Measurements from ENCODE around the gene DNAJA2.
"Not testable (repeated sequence)": the region's sequence is repeated elsewhere in the genome, so short reads cannot be mapped to it uniquely, and the experiment has no call there.

DNAJA2 gene

DNA sequence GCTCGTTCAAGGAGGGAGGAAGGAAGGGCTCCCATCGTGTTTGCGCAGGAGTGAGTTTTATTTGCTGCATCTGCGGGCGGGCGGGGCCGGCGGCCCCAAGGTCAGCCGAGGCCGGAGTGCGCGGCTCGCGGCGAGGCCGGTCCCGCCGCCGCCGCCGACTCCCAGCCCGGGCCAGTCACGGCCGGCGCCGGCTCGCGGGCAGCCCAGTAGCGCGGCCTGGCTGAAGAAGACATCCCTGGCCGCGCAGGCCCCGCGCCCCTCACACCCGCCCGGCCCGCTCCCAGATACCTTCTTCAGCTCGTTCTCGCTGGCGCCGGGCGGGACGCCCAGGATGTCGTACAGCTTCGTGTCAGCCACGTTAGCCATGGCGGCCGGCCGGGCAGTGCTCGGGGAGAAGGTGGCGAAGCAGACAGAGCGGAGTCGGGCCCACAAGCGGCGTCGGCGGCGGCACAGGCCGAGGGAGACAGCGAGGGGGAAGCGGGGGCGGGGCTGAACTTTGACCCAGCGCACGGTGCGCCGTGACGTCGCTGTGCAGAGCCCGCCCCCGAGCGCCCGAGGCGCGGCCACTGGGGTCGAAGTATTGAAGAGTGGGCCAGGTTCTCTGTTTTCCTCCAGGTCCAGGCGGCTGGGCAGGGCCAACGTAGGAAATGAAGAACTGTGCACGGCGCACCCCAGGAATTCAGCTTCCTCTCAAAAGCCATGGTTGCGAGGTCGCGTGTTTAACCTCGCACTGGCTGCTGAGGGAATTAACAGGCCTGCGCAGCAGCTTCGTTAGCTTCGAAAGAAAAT, at the start of gene DNAJA2:
DNAJA2 (minus strand) TSS at position 468 of the 789 bp plus-strand sequence; CDS start at position 366, 102 bp downstream.
- Histone ChIP-seq H3K4me3 (ENCODE audit: low read depth in 1 of 2, low read length in 2 of 2) (peak within 1 kb of the TSS; percentile 76 to 90), H3K36me3 (ENCODE audit: insufficient read depth, low read length) (peaks cover 16% of the 10 kb centered on the region), H3K27ac (ENCODE audit: low read depth, low read length) (peak within 1 kb of the TSS; percentile 99), H3K27me3 (ENCODE audit: control insufficient read depth in 1 of 2, insufficient read depth in 2 of 2, low read length in 2 of 2) (no peaks in the 10 kb centered on the region), H3K9ac (ENCODE audit: low read length) (peak within 1 kb of the TSS; percentile 74), H3K9me3 (ENCODE audit: low read length) (no peaks in the 10 kb centered on the region), H3K4me1 (ENCODE audit: insufficient read depth, low read length) (peaks cover 23% of the 10 kb centered on the region)

GRCh38 chr16:47019568-47019967, 46.1 kb upstream of the DNAJA2 start:
- H3K4me3 ChIP-seq (ENCODE audit: low read depth in 1 of 2, low read length in 2 of 2), result no peak overlapping the region
- H3K27ac ChIP-seq (ENCODE audit: low read depth, low read length), result no peak overlapping the region
- no peak overlapping the region for H3K9ac ChIP-seq (ENCODE audit: low read length)
- H3K4me1 ChIP-seq (ENCODE audit: insufficient read depth, low read length), result no peaks in the 10 kb centered on the region
- no peaks in the 10 kb centered on the region for H3K36me3 ChIP-seq (ENCODE audit: insufficient read depth, low read length)
- H3K9me3 ChIP-seq (ENCODE audit: low read length), result no peaks in the 10 kb centered on the region
- H3K27me3 ChIP-seq (ENCODE audit: control insufficient read depth in 1 of 2, insufficient read depth in 2 of 2, low read length in 2 of 2), result no peaks in the 10 kb centered on the region

GRCh38 chr16:47018223-47018891, 44.9 kb upstream of the DNAJA2 start:
- Histone ChIP-seq H3K27ac (ENCODE audit: low read depth, low read length) (no peak overlapping the region), H3K4me1 (ENCODE audit: insufficient read depth, low read length) (no peaks in the 10 kb centered on the region), H3K4me3 (ENCODE audit: low read depth in 1 of 2, low read length in 2 of 2) (no peak overlapping the region), H3K27me3 (ENCODE audit: control insufficient read depth in 1 of 2, insufficient read depth in 2 of 2, low read length in 2 of 2) (peaks cover 0 to 4% of the 10 kb centered on the region in 2 donors), H3K9me3 (ENCODE audit: low read length) (no peaks in the 10 kb centered on the region), H3K36me3 (ENCODE audit: insufficient read depth, low read length) (no peaks in the 10 kb centered on the region), H3K9ac (ENCODE audit: low read length) (no peak overlapping the region)

- peaks cover 0 to 4% of the 10 kb centered on the region in 2 donors for H3K27me3 ChIP-seq (ENCODE audit: control insufficient read depth in 1 of 2, insufficient read depth in 2 of 2, low read length in 2 of 2)
- no peak overlapping the region for H3K9ac ChIP-seq (ENCODE audit: low read length)
- H3K36me3 ChIP-seq (ENCODE audit: insufficient read depth, low read length), result no peaks in the 10 kb centered on the region
- H3K4me3 ChIP-seq (ENCODE audit: low read depth in 1 of 2, low read length in 2 of 2), result no peak overlapping the region
- no peak overlapping the region for H3K27ac ChIP-seq (ENCODE audit: low read depth, low read length)
- no peaks in the 10 kb centered on the region for H3K9me3 ChIP-seq (ENCODE audit: low read length)
- no peaks in the 10 kb centered on the region for H3K4me1 ChIP-seq (ENCODE audit: insufficient read depth, low read length)
These were observed 44.2 kb upstream of the DNAJA2 start for GRCh38 chr16:47017636-47018035.

DNA sequence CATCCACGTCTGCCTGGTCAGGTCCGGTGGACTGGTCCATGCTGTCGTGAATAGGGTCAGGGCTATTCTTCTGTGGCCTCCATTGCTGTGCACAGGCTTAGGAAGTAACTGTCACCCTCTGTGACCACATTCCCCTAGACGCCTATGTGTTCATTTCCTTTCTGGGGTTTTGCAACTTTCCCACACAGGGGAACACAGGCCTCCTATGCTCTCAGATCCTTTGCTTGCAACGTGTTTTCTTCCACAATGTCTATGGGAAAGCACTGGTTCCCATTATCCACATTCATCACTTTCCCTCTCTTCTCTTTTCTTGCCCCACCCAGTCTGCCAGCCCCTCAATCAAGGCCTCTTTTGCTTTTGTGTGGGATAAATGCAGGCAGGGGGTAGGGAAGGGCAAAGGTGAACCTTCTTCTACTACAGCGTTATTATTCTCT, 43.2 kb upstream of the DNAJA2 start:
- H3K9ac ChIP-seq (ENCODE audit: low read length), result no peak overlapping the region
- H3K36me3 ChIP-seq (ENCODE audit: insufficient read depth, low read length), result no peaks in the 10 kb centered on the region
- no peak overlapping the region for H3K4me3 ChIP-seq (ENCODE audit: low read depth in 1 of 2, low read length in 2 of 2)
- H3K4me1 ChIP-seq (ENCODE audit: insufficient read depth, low read length), result no peaks in the 10 kb centered on the region
- peaks cover 0 to 4% of the 10 kb centered on the region in 2 donors for H3K27me3 ChIP-seq (ENCODE audit: control insufficient read depth in 1 of 2, insufficient read depth in 2 of 2, low read length in 2 of 2)
- H3K9me3 ChIP-seq (ENCODE audit: low read length), result no peaks in the 10 kb centered on the region
- no peak overlapping the region for H3K27ac ChIP-seq (ENCODE audit: low read depth, low read length)

- H3K27me3 ChIP-seq (ENCODE audit: control insufficient read depth in 1 of 2, insufficient read depth in 2 of 2, low read length in 2 of 2), result peaks cover 0 to 4% of the 10 kb centered on the region in 2 donors
- no peaks in the 10 kb centered on the region for H3K9me3 ChIP-seq (ENCODE audit: low read length)
- no peaks in the 10 kb centered on the region for H3K36me3 ChIP-seq (ENCODE audit: insufficient read depth, low read length)
- no peak overlapping the region for H3K9ac ChIP-seq (ENCODE audit: low read length)
- H3K27ac ChIP-seq (ENCODE audit: low read depth, low read length), result no peak overlapping the region
- no peak overlapping the region for H3K4me3 ChIP-seq (ENCODE audit: low read depth in 1 of 2, low read length in 2 of 2)
- no peaks in the 10 kb centered on the region for H3K4me1 ChIP-seq (ENCODE audit: insufficient read depth, low read length)
These were observed 40.4 kb upstream of the DNAJA2 start for GRCh38 chr16:47013910-47014309.

DNA sequence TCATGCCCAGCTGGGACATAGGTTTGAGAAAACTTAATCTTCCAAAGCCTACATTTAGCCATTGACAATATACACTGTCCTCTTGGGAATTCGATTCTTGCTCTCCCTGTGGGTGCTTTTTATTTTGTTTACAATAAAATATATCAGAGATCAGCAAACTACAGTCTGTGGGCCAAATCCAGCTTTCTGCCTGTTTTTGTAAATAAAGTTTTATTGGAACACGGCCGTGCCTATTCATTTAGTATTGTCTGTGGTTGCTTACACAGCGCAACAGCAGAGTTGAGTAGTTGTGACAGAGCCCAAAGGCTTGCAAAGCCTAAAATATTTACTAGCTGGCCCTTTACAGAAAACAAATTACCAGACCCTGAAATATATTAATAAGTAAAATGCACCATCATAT, 39.7 kb upstream of the DNAJA2 start:
- H3K4me1 ChIP-seq (ENCODE audit: insufficient read depth, low read length), result no peaks in the 10 kb centered on the region
- no peak overlapping the region for H3K9ac ChIP-seq (ENCODE audit: low read length)
- H3K27me3 ChIP-seq (ENCODE audit: control insufficient read depth in 1 of 2, insufficient read depth in 2 of 2, low read length in 2 of 2), result peaks cover 0 to 4% of the 10 kb centered on the region in 2 donors
- H3K4me3 ChIP-seq (ENCODE audit: low read depth in 1 of 2, low read length in 2 of 2), result no peak overlapping the region
- no peaks in the 10 kb centered on the region for H3K9me3 ChIP-seq (ENCODE audit: low read length)
- no peak overlapping the region for H3K27ac ChIP-seq (ENCODE audit: low read depth, low read length)
- H3K36me3 ChIP-seq (ENCODE audit: insufficient read depth, low read length), result no peaks in the 10 kb centered on the region

GRCh38 chr16:47010812-47011211, 37.3 kb upstream of the DNAJA2 start:
- H3K4me1 ChIP-seq (ENCODE audit: insufficient read depth, low read length); H3K4me3 ChIP-seq (ENCODE audit: low read depth in 1 of 2, low read length in 2 of 2); H3K27me3 ChIP-seq (ENCODE audit: control insufficient read depth in 1 of 2, insufficient read depth in 2 of 2, low read length in 2 of 2): not testable (repeated sequence)

DNA sequence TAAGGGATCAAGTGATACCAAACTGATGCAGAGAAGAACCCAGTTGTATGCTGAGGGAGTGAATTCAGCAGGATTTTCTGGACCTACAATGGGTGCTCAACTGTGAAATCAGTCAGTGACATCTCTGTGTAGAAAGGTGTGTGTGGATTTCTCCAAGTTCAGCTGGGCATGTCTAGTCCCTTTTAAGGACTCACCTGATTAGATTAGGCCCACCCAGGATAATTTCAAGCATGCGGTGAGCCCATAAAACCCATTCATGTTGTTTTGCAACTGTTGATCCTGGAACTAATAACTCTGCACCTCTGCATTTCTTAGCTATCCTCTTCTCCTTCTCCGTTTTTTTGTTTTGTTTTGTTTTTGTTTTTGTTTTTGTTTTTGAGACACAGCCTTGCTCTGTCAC, 35.1 kb upstream of the DNAJA2 start:
- H3K27ac ChIP-seq (ENCODE audit: low read depth, low read length), result no peak overlapping the region

More at GRCh38 chr16:47010812-47011211, 37.3 kb upstream of the DNAJA2 start:
- H3K9ac ChIP-seq (ENCODE audit: low read length); H3K9me3 ChIP-seq (ENCODE audit: low read length); H3K36me3 ChIP-seq (ENCODE audit: insufficient read depth, low read length); H3K27ac ChIP-seq (ENCODE audit: low read depth, low read length): not testable (repeated sequence)

DNA sequence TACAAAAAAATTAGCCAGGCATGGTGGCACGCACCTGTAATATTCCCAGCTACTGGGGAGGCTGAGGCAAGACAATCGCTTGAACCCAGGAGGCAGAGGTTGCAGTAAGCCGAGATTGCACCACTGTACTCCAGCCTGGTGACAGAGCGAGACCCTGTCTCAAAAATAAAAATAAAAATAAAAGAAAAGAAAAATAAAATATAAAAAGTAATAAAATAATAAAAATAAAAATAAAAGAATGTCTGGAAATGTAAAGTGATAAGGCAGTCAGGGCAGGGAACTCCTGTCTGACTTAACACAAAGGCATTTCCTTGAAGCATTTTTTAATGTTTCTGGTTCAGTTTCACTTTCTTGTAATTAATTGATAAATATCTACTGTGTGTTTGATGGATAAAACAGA, 34.7 kb upstream of the DNAJA2 start:
- Histone ChIP-seq H3K27me3 (ENCODE audit: control insufficient read depth in 1 of 2, insufficient read depth in 2 of 2, low read length in 2 of 2) (no peaks in the 10 kb centered on the region), H3K4me3 (ENCODE audit: low read depth in 1 of 2, low read length in 2 of 2) (no peak overlapping the region), H3K4me1 (ENCODE audit: insufficient read depth, low read length) (no peaks in the 10 kb centered on the region), H3K9me3 (ENCODE audit: low read length) (no peaks in the 10 kb centered on the region), H3K36me3 (ENCODE audit: insufficient read depth, low read length) (no peaks in the 10 kb centered on the region), H3K9ac (ENCODE audit: low read length) (no peak overlapping the region), H3K27ac (ENCODE audit: low read depth, low read length) (no peak overlapping the region)

More for the DNA sequence above, 35.1 kb upstream of the DNAJA2 start:
- Histone ChIP-seq H3K27me3 (ENCODE audit: control insufficient read depth in 1 of 2, insufficient read depth in 2 of 2, low read length in 2 of 2) (no peaks in the 10 kb centered on the region), H3K9ac (ENCODE audit: low read length) (no peak overlapping the region), H3K4me3 (ENCODE audit: low read depth in 1 of 2, low read length in 2 of 2) (no peak overlapping the region), H3K9me3 (ENCODE audit: low read length) (no peaks in the 10 kb centered on the region), H3K4me1 (ENCODE audit: insufficient read depth, low read length) (no peaks in the 10 kb centered on the region), H3K36me3 (ENCODE audit: insufficient read depth, low read length) (no peaks in the 10 kb centered on the region)

DNA sequence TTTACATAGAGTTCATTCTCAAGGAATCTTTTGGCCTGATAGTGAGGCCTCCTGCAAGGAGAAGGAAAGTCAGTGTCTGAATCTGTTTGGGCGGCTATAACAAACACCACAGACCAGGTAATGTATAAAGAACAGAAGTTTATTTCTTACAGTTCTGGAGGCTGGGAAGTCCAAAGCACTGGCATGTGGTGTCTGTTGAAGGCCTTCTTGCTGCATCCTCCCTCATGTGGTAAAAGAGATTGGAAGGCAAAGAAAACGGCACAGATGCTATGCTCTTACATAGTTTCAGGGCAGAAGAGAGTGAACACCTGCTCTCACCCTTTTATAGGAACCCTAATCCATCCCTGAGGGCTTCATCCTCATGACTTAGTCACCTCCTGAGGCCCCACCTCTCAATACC, 31.2 kb upstream of the DNAJA2 start:
- Histone ChIP-seq H3K9me3 (ENCODE audit: low read length) (no peaks in the 10 kb centered on the region), H3K4me1 (ENCODE audit: insufficient read depth, low read length) (no peaks in the 10 kb centered on the region), H3K9ac (ENCODE audit: low read length) (no peak overlapping the region), H3K4me3 (ENCODE audit: low read depth in 1 of 2, low read length in 2 of 2) (no peak overlapping the region), H3K27me3 (ENCODE audit: control insufficient read depth in 1 of 2, insufficient read depth in 2 of 2, low read length in 2 of 2) (no peaks in the 10 kb centered on the region), H3K27ac (ENCODE audit: low read depth, low read length) (no peak overlapping the region), H3K36me3 (ENCODE audit: insufficient read depth, low read length) (no peaks in the 10 kb centered on the region)

Data from muscle layer of colon (tissue), 2 donors.